ENCODE data around the gene EIPR1.
"Not testable (repeated sequence)": the region's sequence is repeated elsewhere in the genome, so short reads cannot be mapped to it uniquely, and the experiment has no call there.

EIPR1 gene

GRCh38 chr2:3185256-3185655, 192.4 kb downstream of the EIPR1 start:
- DNase-seq: no peak

DNA sequence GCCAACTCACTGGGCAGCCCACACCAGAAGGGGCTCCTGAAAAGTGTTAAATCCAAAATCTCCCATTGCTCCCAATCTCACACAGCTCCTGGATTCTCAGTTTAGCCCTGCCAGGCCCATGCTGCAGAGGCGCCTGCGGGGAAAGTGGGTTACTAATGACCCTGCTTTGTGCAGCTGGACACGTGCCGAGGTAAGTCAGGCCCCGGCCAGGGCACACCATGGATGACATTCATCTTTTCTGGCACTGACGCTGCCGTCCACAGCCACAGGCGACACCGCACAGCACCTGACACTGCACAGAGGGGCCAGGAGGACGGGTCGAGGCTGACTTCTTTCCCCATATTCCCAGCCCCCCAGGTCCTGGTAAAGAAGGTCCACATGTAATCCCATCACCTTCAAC, 193.5 kb downstream of the EIPR1 start:
- DNase-seq: no peak

DNA sequence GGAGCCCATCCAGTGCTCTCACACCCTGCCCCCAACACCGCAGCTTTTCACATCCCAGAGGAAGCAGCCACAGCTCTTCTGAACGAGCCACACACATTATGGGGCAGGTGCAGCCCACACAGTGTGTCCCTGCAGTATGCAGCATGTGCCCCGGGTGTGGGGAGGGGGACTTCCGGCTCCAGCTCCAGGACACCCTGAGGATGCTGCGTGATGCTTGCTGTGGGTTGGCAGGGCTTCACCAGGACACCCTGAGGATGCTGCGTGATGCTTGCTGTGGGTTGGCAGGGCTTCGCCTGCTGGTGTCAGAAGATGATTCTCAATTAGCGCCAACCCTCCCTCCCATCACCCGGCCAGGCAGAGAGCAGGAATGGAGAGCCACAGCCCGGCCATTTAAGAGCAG, 193.9 kb downstream of the EIPR1 start:
- DNase-seq: no peak

DNA sequence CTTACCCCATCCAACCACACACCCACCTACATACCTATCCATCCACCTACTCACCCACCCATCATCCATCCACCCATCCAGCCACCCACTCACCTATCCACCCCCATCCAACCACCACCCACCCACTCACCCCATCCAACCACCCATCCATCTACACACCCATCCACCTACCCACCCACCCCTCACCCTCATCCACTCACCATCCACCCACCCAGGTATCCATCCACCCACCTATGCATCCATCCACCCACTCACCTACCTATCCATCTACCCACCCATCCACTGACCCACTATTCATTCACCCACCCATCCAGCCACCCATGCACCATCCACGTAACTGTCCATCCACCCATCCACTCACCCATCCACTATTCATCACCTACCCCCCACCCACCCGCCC, 194.8 kb downstream of the EIPR1 start:
- no peak for DNase-seq

DNA sequence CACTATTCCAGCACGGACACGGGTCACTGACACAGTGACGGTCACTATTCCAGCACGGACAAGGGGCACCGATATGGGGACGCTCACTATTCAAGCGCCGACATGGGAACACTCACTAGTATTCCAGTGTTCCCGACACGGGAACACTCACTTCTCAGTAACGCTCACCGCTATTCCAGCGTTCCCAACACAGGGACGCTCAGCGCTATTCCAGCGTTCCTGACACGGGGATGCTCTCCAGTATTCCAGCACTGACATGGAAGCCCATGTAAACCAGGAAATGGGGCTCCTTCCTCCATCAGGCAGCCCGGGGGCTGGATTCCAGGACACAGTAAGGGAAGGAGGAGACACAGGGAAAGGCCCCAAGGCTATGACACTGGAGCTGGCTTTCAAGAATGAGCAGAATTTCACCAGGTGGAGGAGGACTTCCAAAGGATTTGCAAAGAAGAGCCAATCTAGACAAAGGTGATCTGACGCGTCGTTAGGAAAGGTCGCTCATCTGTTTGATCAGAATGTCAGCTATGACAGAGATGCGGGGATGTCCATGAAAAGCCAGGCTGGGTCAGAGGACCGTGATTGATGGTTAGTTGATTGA, 196.1 kb downstream of the EIPR1 start:
- DNase-seq: no peak

DNA sequence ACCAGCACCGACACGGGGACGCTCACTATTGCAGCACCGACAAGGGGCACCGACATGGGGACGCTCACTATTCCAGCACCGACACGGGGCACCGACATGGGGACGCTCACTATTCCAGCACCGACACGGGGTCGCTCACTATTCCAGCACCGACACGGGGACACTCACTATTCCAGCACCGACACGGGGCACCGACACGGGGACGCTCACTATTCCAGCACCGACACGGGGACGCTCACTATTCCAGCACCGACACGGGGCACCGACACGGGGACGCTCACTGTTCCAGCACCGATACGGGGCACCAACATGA, 196.8 kb downstream of the EIPR1 start:
- DNase-seq: not testable (repeated sequence)

DNA sequence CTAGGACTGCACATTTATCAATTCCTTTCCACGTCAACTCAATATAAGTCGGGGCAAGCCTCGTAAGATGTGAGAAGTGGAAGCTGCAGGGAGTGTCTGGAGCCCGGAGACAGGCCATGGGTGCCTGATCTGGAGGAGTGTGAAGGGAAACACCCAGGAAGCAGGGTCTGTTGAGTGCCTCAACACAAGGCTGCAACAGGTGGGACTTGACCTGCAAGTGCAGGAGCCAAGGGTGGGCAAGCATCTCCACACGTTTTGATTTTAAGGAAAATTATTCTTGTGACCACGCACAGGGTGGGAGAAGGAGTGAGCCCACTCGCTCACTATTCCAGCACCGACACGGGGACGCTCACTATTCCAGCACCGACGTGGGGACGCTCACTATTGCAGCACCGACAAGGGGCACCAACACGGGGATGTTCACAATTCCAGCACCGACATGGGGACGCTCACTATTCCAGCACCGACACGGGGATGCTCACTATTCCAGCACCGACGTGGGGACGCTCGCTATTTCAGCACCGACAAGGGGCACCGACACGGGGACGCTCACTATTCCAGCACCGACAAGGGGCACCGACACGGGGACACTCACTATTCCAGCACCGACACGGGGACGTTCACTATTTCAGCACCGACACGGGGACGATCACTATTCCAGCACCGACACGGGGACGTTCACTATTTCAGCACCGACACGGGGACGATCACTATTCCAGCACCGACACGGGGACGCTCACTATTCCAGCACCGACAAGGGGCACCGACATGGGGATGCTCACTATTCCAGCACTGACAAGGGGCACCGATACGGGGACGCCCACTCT, 197.3 kb downstream of the EIPR1 start:
- DNase-seq: no peak

DNA sequence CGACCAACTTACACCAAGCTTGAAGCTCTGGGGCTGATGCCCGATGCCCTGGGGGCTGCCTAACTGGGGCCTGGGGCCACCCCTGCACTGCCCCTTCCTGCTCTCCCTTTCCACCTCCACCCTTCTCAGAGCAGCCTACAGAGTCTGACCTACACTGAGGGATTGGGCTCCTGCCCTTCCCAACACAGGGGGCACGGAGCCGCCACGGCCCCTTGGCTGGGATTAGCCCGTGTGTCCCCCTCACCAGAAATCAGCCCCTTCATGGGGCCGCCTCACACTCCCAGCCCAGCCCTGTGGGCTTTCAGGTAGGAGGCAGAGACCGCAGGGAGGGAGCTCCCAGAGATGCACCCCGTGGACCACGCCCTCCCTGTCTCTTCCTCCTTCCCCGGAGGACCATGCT, 198.0 kb downstream of the EIPR1 start:
- no peak for DNase-seq

GRCh38 chr2:3179208-3179607, 198.4 kb downstream of the EIPR1 start:
- DNase-seq: peak; percentile 22

GRCh38 chr2:3178578-3179031, 199.0 kb downstream of the EIPR1 start:
- no peak for DNase-seq

DNA sequence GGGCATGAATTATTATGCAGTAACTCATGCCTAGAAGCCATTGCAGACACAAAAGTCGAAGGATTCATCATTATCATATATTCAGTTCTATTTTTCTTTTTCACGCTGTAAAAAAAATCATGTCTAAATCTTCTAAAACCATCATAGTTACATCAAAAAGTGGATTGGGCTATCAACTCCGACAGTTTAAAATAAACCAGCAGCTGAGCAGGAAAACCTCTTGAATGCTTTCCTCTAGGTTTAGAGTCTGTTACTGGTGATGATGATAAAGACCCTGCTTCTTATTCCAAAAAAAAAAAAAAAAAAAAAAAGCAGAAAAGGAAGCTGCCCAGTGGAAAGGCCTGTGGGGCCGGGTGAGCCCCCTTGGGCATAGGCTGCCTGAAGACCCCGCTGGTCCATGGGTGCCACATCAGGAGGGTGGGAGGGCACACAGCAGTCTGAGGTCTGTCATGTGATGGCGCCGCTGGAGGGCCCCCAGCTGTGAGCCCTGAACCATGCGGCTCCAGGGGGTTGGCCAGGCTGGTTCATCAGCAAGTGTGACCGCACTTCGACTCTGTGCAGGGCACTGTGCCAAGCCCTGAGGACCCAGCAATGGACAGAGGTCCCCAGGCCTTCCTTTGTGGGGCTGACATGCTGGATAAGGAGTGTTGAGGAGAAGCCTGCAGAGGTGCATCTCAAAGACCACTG, 199.6 kb downstream of the EIPR1 start:
- no peak for DNase-seq

DNA sequence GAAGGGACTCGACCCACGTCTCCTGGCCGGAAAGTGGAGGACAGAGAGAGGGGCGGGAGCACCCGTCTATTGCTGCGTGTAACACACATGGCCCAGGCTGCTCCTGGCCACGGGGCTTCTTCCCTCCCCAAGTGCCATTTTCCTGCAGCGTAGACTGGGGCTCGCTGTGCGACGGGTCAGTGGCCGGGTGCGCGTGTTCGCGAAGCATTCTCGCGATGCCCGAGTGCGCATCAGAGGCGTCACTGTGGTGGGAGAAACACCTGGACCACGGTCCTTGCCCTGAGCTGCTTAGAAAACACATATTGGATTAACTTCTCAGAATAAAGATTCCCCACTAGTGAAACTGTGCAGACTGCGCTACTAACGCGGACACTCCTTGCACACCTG, 200.8 kb downstream of the EIPR1 start:
- no peak for DNase-seq

DNA sequence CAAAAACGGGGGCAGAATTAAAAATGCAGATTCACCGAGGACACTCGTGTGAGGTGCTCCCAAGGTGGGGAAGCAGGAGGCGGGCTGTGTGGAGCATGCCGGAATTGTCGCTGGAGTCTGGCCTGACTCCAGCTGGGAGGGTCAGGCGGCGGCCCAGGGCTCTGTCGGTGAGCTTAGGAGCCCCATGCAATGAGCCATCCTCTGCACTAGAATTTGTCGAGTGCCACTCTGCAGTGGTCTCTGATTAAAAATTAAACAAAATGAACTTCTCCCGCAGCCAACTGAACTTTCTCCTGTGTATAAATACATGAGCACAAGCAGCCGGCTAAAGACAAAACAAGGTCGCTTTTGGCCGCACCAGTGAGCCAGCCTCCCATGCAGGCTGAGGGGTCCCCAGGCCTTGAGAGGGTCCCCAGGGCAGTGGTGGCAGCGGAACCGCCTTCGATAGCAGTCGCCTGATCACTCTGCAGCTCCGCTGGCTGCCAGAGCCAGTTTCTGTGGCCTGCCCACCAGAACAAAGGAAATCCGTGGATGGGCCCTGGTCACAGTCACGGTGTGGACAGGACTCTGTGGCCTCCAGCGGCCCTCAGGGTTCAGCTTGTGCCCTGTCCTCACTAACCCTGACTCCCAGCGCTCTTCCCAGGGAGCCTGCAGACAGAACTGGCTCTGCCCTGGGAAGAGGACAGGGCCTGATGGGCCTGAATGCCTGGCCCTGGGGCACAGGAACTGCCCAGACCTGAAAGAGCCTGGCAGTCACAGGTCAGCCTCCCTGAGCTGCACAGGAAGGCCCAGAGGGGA, 201.3 kb downstream of the EIPR1 start:
- no peak for DNase-seq

- no peak for DNase-seq
These were observed 202.1 kb downstream of the EIPR1 start for GRCh38 chr2:3175568-3175955.

GRCh38 chr2:3174626-3175567, 202.7 kb downstream of the EIPR1 start:
- no peak for DNase-seq

DNA sequence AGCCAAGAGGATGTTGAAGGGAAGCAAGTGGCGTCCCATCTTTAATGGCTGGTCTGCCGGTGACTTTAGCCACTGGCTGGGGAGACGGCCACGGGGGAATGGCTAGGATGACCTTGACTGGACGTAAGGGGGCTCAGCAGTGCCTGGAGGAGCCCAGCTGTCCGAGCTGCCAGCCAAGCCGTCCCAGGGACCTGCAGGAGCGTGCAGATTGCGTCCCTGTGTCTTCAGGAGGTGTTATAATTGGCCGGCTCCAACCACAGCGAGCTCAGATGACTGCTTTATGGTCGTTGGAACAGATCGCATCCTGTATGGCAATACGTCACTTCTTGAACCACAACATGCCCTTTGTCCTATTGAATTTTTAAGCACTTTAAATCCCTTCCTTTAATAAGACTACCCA, 204.6 kb downstream of the EIPR1 start:
- DNase-seq: no peak

- no peak for DNase-seq
These were observed 205.2 kb downstream of the EIPR1 start for GRCh38 chr2:3172265-3172935.

DNA sequence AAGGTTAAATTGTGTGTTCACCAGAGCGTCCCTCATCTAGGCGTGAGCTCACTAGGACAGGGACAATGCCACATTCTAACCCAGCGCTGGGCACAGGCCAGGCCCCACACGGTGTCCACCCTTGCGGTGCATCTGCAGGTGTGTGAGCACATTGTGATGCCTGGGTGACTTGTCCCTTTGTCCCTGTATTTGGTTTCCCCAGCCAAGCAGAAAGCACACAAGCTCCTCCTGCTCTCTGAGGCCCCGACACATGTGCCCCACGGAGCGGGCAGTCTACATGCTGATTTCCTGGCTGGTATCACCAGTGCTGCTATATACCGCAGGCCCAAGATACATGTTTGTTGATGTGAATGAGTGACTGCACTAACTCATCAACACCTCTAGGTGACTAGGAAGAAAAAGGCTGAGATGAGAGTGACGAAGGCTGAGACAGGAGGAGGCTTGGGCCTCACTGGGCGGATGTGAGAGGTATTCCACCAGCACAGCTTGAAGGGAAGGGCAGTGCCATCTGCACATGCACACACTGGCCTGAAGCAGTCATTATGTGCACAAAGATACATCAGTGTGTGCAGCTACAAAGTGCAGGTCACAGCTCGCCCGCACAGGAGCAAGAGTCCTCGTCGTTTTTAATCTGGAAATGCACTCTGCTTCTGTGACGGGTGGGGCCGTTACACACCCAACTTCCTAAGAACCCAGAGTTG, 205.9 kb downstream of the EIPR1 start:
- DNase-seq: no peak

GRCh38 chr2:3170792-3171455, 206.7 kb downstream of the EIPR1 start:
- DNase-seq: no peak

GRCh38 chr2:3169106-3169870, 208.3 kb downstream of the EIPR1 start:
- no peak for DNase-seq
